GM18507 (cell line): ENCODE measurements around the gene DDX19B.
"Not testable (repeated sequence)": the region's sequence is repeated elsewhere in the genome, so short reads cannot be mapped to it uniquely, and the experiment has no call there.

Experiments used
- DNase-seq: peaks from one replicate; pipeline ENCODE4 v3.0.0; 2011; ENCODE audit warnings: low read depth; ENCODE audit not compliant: insufficient read length; ENCODE audit errors: extremely low spot score
- FAIRE-seq: peaks from 2 replicates; lab custom pipeline; 2011; peaks lifted over from hg19 to GRCh38; lab: Jason Lieb, UNC

The DDX19B gene

GRCh38 chr16:70341600-70341999, 42.6 kb downstream of the DDX19B start:
- no peak for FAIRE-seq
- DNase-seq = no peak

DNA sequence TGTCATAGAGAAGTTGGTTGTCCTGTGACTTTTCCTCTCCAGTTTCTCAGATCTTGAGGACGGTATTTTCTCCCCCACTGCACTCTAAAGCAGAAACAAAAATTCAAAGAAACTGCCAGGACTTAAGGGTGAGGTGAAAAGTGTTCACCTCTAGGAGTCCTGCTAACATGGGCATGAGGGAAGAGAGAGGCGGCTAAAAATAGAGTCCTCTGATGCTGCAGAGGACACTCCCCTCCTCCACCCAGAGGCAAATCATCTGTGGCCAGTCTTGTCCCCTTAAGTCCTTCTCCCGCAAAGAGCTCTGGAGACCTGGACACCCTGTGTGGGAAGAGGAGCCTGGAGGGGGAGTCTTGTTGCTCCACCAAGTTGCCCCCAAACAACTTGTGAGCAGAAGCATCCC, 43.0 kb downstream of the DDX19B start:
- DNase-seq (no peak), FAIRE-seq (no peak)

GRCh38 chr16:70345840-70346239, 46.9 kb downstream of the DDX19B start:
- no peak for DNase-seq
- no peak for FAIRE-seq

- DNase-seq = no peak
- no peak for FAIRE-seq
Measured at GRCh38 chr16:70348991-70349390, 50.0 kb downstream of the DDX19B start.

- DNase-seq (no peak), FAIRE-seq (no peak)
Measured at GRCh38 chr16:70349783-70350182, 50.8 kb downstream of the DDX19B start.

DNA sequence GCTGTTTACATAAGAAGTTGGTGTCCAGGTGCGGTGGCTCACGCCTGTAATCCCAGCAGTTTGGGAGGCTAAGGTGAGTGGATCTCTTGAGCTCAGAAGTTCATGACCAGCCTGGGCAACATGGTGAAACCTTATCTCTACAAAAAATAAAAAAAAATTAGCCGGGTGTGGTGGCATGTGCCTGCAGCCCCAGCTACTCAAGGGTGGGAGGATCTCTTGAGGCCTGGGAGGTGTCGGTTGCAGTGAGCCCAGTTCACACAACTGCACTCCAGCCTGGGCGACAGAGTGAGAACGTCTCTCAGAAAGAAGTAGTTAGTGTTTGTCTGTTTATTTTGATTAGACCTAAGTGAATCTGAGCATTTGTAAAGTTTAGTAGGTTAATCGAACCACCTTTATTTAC, 60.6 kb downstream of the DDX19B start:
- no peak for FAIRE-seq
- no peak for DNase-seq

DNA sequence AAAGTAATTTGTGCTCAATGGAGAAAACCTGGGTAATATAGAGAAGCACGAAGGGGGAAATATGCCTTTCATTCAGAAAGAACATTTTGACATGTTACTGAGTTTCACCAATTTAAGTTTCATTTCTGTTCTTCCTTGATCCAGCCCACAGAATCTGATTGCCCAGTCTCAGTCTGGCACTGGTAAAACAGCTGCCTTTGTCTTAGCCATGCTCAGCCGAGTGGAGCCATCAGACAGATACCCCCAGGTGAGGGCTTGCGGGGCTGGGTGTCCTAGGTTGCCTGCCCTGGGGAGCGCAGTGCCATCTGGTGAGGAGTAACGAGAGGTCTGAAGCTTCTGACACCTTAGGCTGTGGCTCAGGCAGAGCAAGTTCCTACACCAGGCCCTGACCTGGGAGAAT, 65.4 kb downstream of the DDX19B start:
- FAIRE-seq (no peak), DNase-seq (no peak)

DNA sequence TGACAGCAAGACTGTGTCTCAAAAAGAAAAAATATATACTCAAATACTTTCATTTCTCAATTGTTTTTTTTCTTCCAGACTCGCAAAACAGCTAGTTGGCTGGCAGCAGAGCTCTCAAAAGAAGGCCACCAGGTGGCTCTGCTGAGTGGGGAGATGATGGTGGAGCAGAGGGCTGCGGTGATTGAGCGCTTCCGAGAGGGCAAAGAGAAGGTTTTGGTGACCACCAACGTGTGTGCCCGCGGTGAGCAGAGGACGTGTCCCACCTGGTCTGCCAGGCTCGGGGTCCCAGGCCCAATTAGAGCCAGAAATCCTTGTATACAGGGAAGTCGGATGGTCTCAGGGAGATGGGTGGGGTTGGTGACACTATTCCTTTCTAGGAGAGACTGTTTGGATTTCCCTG, 71.2 kb downstream of the DDX19B start:
- FAIRE-seq = peak; percentile 67
- not testable (repeated sequence) for DNase-seq

DNA sequence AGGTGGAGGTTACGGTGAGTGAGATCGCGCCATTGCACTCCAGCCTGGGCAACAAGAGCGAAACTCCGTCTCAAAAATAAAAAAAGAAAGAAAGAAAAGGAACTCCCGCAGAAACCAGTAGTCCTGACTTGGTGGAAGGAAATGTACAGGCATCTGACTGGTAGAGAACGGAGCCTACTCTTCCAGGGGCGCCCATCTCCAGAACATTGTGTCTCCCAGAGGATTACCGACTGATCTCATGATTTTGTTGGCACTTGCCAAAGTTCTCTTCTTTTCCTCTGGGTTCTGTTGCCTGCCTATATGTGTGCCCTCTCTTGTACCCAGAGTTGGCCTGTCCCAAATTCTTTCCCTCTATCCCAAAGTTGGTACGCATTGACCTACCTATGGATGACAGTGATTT, 71.9 kb downstream of the DDX19B start:
- no peak for DNase-seq
- FAIRE-seq = no peak

GRCh38 chr16:70372921-70373728, 74.1 kb downstream of the DDX19B start:
- no peak for DNase-seq
- no peak for FAIRE-seq

DNA sequence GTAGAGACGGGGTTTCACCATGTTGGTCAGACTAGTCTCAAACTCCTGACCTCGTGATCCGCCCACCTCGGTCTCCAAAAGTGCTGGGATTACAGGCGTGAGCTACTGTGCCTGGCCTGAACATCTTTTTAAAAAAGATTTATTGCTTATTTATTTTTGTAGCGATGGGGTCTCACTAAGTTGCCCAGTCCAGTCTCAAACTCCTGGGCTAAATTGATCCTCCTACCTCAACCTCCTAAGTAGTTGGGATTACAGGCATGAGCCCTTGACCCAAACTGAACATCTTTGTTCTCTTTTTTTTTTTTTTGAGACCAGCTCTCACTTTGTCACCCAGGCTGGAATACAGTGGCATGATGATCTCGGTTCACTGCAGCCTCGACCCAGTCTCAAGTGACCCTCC, 75.2 kb downstream of the DDX19B start:
- FAIRE-seq = no peak

GRCh38 chr16:70375636-70376611, 76.9 kb downstream of the DDX19B start:
- FAIRE-seq (no peak), DNase-seq (no peak)

More for the DNA sequence above, 75.2 kb downstream of the DDX19B start:
- DNase-seq = no peak

DNA sequence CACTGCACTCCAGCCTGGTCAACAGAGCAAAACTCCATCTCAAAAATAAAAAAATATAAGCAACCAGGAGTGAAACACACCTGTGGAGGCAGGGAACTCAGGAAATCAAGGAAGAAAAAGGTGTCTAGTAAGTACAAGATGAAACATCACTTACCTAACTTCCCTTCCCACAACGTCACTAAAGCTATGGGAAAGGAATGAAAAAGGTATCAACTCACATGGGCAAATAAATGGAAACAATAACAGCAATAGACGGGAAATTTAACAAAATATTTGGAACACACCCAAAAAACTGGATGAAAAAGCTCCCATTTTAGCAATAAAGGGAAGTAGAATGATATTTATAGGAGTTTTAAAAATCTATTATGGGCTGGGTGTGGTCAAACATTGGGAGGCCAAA, 78.8 kb downstream of the DDX19B start:
- FAIRE-seq = no peak
- DNase-seq = no peak

DNA sequence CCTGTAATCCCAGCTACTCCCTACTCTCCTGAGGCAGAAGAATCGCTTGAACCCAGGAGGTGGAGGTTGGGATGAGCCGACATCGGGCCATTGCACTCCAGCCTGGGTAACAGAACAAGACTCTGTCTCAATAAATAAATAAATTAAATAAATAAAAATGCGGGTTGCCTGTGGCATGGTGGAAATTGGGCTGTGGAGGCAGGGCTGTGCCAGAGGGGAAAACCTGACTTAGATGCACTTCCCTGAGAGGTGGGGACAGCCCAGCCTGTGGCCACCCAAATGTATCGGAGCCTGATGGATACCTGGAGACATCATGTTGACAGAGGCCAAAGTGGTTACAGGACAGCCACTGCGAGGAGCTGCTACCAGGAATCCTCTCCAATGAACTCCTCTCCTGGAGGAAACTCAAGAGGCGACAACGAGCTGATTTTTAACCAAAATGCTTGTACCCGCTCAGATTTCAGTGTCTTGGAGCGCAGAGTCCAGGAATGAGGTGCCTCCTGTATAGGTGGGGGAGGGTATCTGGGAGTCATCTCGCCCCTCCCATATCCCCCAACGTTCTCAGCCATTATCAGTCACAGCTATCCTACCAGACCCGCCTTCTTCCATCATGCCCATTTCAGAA, 80.0 kb downstream of the DDX19B start:
- FAIRE-seq (no peak), DNase-seq (no peak)

DNA sequence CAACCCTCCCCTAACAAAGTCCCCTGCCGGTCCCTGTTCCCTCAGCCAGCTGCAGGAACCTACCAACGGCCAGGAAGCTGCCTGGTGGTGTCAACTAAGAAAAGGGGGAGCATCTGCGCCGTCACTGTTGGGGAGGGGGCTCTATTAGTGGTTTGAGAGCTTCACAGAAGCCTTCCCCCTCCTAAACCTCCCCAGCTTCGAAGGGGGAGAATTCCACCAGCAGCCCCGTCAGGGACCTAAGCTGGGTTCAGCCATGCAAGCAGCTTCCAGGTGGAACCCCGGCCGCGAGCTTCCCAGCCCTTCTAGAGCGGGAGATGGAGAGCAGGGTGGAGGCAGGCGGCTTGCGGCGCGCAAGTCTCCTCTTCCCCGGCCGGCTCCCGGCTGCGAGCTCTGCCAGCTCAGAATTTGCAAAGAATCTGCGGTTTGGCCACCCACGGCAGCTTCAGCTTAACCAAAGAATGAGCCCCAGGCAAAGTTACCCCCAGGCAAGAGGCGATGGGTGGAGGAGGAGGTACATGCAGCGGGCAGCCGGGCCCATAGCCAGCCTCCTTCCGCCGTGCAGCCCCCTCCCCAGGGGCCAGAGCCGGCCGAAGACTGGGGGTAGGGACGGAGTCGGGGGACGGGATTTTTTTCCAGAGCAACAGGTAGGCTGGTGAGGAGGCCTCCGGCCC, 81.4 kb downstream of the DDX19B start:
- FAIRE-seq (peak; percentile 84), DNase-seq (no peak)

- DNase-seq (peak; percentile 91), FAIRE-seq (peak; percentile 97)
Measured at GRCh38 chr16:70380919-70381603, 82.1 kb downstream of the DDX19B start.

GRCh38 chr16:70381604-70382342, 82.8 kb downstream of the DDX19B start:
- FAIRE-seq (no peak), DNase-seq (no peak)

GRCh38 chr16:70383421-70383960, 84.5 kb downstream of the DDX19B start:
- FAIRE-seq (no peak), DNase-seq (no peak)
